Breast epithelium (tissue), 3 donors: ENCODE data around the gene EML2.

Experiments
- CTCF ChIP-seq, 3 donors: fragments of 450-650 bp; IDR thresholded peaks; one replicate each; pipeline ENCODE4 v1.5.1; 2016 to 2017; ENCODE audit warnings: antibody characterized with exemption in 3 of 3, mild to moderate bottlenecking in 3 of 3, moderate library complexity in 3 of 3
- POLR2A ChIP-seq: fragments of 450-650 bp; IDR thresholded peaks from one replicate; pipeline ENCODE4 v1.6.1; 2016; ENCODE audit warnings: antibody characterized with exemption, mild to moderate bottlenecking, moderate library complexity
- POLR2AphosphoS5 ChIP-seq, 3 donors: sonication (generic); formaldehyde crosslinking; IDR thresholded peaks; one replicate each; pipeline ENCODE4 v1.6.1; 2017; ENCODE audit warnings: antibody characterized with exemption in 3 of 3

- TF ChIP-seq POLR2A = no peak
- no peak for TF ChIP-seq POLR2AphosphoS5 (IDR thresholded peaks at IDR 0.05)
- TF ChIP-seq CTCF (IDR thresholded peaks at IDR 0.05) = no peak
Observed at GRCh38 chr19:45621976-45622503, 17.2 kb downstream of the EML2 start.
